Neutrophil (primary cell): Measurements from ENCODE around the gene FANCL.
"Not testable (repeated sequence)": the region's sequence is repeated elsewhere in the genome, so short reads cannot be mapped to it uniquely, and the experiment has no call there.

Experiments
- H3K27ac ChIP-seq: fragments of 200-600 bp; sonication (generic); 2 replicates; pipeline ENCODE4 v1.5.1; 2016; ENCODE audit warnings: mild to moderate bottlenecking, moderate library complexity
- H3K27me3 ChIP-seq: fragments of 200-600 bp; sonication (generic); 2 replicates; pipeline ENCODE4 v1.6.0; 2016; ENCODE audit warnings: mild to moderate bottlenecking
- H3K36me3 ChIP-seq: fragments of 200-600 bp; sonication (generic); 2 replicates; pipeline ENCODE4 v1.5.1; 2017
- H3K4me1 ChIP-seq, 2 experiments: fragments of 200-600 bp in 1 of 2; sonication (generic) in 1 of 2; 1 replicate in 1 of 2; 2 replicates in 1 of 2; pipeline versions ENCODE4 v1.5.1 to v1.6.1; 2013 to 2016; ENCODE audit warnings: low read depth in 1 of 2, low read length in 1 of 2, mild to moderate bottlenecking in 1 of 2, moderate library complexity in 1 of 2; ENCODE audit not compliant: control insufficient read depth in 1 of 2, insufficient read depth in 1 of 2
- H3K4me3 ChIP-seq, 2 experiments: fragments of 200-600 bp in 1 of 2; sonication (generic) in 1 of 2; 1 replicate in 1 of 2; 2 replicates in 1 of 2; pipeline ENCODE4 v1.5.1; 2013 to 2016; ENCODE audit warnings: low read depth in 1 of 2, low read length in 1 of 2, mild to moderate bottlenecking in 1 of 2, moderate library complexity in 1 of 2
- H3K9me3 ChIP-seq: fragments of 200-600 bp; sonication (generic); 2 replicates; pipeline ENCODE4 v1.5.1; 2016
- TF ChIP-seq, protein P1 (sequence below): fragments of 200-600 bp; sonication (generic); IDR thresholded peaks from 2 replicates; pipeline ENCODE4 v1.5.1; 2016; ENCODE audit warnings: antibody characterized with exemption

Gene FANCL

DNA sequence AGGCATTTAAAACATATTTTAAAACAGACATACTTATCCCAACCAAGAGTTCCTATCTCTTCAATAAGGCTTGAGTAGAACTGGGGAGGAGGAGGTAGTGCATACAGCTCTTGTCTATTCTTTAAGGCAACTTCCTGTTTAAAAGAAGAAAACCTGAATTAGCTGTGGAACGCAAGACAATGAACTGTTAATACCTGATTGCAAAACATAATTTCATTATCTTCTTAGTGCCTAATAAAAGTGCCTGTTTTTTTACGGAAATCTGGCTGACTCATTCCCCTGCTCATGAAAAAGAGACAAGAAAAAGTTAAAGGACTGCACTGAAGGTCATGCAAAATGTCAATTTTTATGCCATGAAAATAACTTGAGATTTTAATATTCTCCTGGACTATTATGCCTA, 19.2 kb downstream of the FANCL start:
- Histone ChIP-seq H3K27me3 (no peaks in the 10 kb centered on the region), H3K4me1 (no peaks in the 10 kb centered on the region), H3K27ac (no peak overlapping the region), H3K36me3 (peaks cover under 1% of the 10 kb centered on the region), H3K4me3 (no peak overlapping the region), H3K9me3 (no peaks in the 10 kb centered on the region)
- TF ChIP-seq, protein P1, sequence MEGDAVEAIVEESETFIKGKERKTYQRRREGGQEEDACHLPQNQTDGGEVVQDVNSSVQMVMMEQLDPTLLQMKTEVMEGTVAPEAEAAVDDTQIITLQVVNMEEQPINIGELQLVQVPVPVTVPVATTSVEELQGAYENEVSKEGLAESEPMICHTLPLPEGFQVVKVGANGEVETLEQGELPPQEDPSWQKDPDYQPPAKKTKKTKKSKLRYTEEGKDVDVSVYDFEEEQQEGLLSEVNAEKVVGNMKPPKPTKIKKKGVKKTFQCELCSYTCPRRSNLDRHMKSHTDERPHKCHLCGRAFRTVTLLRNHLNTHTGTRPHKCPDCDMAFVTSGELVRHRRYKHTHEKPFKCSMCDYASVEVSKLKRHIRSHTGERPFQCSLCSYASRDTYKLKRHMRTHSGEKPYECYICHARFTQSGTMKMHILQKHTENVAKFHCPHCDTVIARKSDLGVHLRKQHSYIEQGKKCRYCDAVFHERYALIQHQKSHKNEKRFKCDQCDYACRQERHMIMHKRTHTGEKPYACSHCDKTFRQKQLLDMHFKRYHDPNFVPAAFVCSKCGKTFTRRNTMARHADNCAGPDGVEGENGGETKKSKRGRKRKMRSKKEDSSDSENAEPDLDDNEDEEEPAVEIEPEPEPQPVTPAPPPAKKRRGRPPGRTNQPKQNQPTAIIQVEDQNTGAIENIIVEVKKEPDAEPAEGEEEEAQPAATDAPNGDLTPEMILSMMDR = no peak

DNA sequence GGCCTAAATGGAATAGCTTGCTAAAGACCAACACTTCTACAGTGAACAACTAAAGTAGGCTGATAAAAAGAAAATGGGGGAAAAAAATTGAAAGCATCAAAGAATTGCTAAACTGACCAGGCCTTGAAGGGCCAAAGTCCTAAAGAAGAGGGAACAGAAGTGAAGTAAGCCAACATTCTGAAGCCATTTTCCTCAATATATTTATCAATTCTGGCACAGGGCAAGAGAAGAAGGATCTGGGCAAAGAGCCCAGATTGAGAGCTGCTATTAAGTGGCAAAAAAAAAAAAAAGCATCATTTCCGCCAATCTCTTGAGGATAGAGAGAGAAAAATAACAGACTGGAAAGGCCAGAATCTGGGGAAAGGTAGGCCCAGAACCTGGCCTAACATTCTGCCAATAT, 25.7 kb downstream of the FANCL start:
- H3K4me1 ChIP-seq = no peaks in the 10 kb centered on the region
- TF ChIP-seq, protein P1 = no peak
- H3K4me3 ChIP-seq = no peak overlapping the region

DNA sequence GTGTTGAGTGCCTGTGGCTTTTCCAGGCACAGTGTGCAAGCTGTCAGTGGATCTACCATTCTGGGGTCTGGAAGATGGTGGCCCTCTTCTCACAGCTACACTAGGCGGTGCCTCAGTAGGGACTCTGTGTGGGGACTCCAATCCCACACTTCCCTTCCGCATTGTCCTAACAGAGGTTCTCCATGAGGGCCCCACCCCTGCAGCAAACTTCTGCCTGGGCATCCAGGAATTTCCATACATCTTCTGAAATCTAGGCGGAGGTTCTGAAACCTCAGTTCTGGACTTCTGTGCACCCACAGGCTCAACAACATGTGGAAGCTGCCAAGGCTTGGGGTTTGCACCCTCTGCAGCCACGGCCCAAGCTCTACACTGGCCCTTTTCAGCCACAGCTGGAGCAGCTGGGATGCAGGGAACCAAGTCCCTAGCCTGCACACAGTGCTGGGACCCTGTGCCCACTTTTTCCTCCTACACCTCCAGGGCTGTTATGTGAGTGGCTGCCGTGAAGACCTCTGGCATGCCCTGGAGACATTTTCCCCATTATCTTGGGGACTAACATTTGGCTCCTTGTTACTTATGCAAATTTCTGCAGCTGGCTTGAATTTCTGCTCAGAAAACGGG, 30.1 kb downstream of the FANCL start:
- H3K27ac ChIP-seq, H3K9me3 ChIP-seq, H3K4me1 ChIP-seq, H3K4me3 ChIP-seq, H3K36me3 ChIP-seq, H3K27me3 ChIP-seq: not testable (repeated sequence)

More for the DNA sequence above, 25.7 kb downstream of the FANCL start:
- Histone ChIP-seq H3K27me3 (no peaks in the 10 kb centered on the region), H3K9me3 (no peaks in the 10 kb centered on the region), H3K27ac (no peak overlapping the region), H3K36me3 (no peaks in the 10 kb centered on the region)

DNA sequence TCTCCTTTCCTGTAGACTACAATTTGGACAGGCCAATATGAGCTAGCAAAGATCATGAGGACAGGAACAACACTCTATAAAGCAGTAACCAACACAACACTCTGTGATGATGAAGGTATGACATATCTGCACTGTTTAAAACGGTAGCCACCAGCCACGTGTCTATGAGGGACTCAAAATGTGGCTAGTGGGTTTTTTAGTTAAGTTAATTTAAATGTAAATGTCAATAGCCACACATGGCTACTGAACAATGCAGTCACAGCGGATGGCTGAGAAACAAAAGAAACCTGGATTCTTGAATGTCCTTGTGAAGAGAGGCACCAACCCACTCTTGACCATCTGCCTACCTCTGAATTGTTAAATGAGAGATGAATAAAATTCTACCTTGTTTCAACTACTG, 33.9 kb downstream of the FANCL start:
- Histone ChIP-seq H3K4me1 (no peaks in the 10 kb centered on the region), H3K36me3 (no peaks in the 10 kb centered on the region), H3K9me3 (no peaks in the 10 kb centered on the region), H3K4me3 (no peak overlapping the region), H3K27me3 (no peaks in the 10 kb centered on the region), H3K27ac (no peak overlapping the region)
- TF ChIP-seq, protein P1 = no peak

DNA sequence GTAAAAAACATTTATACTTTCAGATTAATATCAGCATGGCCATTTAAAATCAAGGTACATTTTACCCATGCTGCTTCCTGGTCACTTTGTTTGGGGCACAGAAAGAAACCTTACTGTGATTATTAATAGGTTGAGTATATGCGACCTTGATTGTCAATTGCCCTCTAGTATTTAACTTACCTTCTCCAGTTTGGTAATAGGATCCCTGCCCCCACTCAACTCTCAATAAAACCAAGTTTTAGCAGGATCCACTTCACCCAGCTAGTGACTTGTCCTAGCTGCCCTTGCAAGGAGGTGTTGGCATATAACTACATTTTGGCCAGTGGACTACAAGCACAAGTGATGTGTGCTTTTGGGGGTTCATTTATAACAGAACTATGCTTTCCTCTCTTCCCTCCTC, 34.3 kb downstream of the FANCL start:
- H3K9me3 ChIP-seq = no peaks in the 10 kb centered on the region
- H3K4me3 ChIP-seq = no peak overlapping the region
- H3K27me3 ChIP-seq = no peaks in the 10 kb centered on the region
- TF ChIP-seq, protein P1 = no peak
- H3K36me3 ChIP-seq = no peaks in the 10 kb centered on the region
- H3K4me1 ChIP-seq = no peaks in the 10 kb centered on the region
- H3K27ac ChIP-seq = no peak overlapping the region

DNA sequence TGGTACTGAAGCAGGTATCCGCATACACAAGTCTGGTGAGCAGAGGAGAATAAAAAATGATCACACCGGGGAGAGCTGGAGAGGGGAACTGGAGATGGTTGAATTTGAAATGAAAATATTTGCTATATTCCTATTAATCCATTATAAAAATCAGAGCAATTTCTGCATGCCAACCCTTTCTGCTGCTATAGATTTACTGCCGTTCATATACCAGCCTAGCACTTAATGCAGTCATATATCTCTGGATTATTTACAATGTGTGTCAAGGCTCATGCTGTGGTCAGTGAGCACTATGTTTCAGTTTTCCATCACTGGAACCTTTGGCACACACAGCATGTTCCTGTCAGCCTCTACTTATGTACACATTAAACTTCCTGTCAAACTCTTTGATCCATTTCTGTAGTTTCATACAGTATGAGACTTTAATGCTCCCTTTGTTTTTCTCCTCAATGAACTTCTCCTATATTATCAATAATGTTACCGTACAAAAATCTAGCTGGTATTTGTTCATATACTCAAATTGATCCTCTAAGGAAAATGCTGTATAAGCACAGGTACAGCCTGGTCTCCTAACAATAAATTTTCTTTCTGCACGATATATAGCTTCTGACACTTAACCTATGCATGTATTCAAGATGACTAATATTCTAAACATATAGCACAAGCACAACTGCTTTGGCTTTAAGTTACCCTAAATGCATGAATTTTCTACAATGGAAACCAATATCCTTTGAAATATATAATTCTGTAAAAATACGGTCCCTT, 36.7 kb downstream of the FANCL start:
- Histone ChIP-seq H3K36me3 (no peaks in the 10 kb centered on the region), H3K27ac (no peak overlapping the region), H3K4me3 (no peak overlapping the region), H3K9me3 (no peaks in the 10 kb centered on the region), H3K4me1 (no peaks in the 10 kb centered on the region), H3K27me3 (no peaks in the 10 kb centered on the region)
- TF ChIP-seq, protein P1 = no peak
